HG03469 (cell line): ENCODE results near the gene CRADD.
"Not testable (repeated sequence)": the region's sequence is repeated elsewhere in the genome, so short reads cannot be mapped to it uniquely, and the experiment has no call there.

Source experiments
- ATAC-seq: cut with Tn5 transposase; IDR thresholded peaks from one replicate; pipeline ENCODE4 v1.9.1; 2021; ENCODE audit warnings: mild to moderate bottlenecking, moderate library complexity, moderate number of reproducible peaks; ENCODE audit not compliant: unreplicated experiment

Gene CRADD

DNA sequence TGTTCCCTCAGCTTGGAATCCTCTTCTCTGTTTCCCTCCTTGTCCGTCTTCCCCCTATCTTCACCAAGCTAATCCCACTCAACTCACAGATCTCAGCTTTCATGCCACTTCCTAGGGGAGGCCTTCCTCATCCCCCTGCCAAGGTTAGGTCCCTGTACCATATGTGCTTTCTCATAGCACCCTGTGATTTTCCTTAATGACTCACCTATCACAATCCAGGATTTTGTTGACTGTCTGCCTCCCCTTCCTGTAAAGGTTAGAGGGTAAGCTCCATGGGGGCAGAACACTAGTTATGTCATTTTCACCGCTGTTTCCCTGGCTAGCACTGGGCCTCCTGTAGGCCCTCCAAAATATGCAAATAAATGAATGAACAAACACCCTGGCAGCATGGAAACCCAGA is 57.6 kb downstream of the CRADD start:
- ATAC-seq: no peak

DNA sequence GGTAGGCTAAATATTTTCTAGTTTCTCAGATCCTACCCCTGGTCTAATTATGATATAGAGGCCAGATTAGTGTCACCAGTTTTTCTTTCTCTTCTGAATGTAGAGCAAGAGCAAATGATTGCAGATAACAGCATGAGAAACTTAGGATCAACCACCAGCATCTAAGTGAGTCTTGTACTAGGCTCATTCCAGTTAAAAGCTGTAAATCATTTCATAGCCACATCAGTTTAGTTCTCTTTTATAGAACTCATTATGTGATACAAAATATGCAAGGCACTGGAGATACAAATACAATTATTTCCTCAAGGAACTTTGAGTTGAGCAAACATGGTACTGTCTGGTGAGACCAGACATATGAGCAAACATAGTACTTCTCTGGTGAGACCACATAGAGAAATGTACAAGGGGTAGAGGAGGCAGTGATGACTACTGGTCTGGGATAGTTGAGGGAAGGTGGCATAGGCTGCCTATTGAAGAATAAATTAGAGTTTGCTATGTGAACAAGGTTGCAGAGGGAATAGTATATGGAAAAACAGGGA is 59.5 kb downstream of the CRADD start:
- no peak for ATAC-seq

DNA sequence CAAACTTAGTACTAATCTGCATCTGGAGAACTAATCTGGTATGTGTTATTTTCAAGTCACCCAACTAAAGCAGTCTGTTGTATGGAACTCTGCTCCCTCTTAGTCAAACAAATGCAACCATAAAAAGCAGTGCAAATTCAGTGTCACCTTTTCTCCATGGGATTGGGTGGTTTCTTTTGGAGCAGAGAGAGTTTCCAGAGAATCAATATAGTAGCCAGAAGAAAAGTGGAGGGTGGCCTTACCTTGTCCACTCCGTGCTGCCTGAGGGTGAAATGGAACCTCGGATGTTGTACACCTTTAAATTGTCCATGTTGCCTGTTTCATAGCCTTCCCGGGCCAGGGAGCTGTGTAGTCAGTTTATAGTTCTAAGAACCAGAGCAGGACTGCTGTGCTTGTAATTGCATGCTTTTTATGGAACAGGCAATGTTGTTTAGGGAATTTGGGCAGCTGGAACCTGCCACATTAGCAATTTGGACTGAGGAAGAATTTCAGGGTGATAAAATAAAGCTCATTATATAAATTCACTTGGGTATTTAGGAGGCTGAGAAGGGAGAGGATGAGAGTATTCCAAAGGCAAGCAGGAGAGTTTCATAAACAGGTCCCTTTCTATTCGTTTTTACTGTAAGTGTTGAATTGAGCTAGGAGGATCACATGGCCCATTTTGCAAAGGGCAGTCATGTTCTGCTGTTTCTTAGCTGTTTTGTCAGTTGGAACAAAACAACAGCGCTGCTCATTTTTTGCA is 60.5 kb downstream of the CRADD start:
- no peak for ATAC-seq

DNA sequence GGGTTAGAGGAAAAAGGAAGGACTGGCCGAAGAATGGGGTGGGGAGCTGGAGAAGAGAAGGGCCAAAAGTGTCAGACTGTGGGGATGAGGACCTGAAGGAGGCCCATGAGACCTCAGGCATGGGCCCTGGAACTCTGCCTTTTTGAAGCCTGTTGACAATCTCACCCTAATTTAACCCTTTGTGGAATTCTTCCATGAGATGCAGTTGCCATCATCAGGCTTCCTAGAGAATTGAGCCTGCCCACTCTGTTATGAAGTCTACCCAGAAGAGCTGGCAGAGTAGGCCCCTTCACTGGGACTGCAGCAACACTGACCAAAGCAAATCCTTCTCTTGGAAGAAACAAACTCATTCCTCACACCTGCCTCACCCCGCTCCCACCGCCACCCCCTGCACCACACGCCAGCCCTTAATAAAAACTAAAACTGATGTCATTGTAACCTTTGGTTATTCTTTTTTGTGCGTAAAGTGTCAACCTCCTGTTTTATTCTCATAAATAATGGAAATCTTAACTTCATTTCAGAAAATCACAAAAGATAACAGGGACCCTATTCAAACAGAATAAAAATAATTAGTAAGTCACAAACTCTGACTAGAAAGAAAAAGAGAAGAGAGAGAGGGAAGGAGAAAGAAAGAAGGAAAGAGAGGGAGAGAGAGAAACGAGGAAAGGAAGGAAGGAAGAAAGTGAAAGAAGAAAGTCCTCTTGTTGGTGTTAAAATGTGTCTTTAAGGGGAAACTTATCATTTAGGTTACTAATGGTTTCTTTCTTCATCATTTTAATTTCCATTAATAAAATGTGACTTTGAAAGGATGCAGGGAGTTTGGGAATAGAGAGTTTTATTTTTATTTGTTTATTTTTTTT is 61.3 kb downstream of the CRADD start:
- no peak for ATAC-seq

DNA sequence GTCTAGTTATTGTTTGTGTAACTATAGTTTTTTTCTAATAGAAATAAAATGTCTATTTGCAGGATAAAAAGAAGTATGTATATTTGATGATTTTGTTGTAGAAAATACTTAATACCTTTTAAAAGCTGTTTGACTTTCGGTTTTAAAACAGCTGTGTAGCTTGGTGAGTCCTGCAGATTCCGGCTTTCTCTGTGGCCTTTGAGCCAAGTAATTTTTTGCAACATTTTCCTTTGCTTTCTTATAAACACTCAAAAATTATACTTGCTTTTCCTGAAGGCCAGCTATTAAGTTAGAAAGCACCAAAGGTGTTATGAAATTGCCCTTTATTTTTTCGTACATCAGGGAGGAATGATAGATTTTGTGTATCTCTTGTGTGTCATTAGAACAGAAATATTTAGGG is 63.6 kb downstream of the CRADD start:
- ATAC-seq: no peak

DNA sequence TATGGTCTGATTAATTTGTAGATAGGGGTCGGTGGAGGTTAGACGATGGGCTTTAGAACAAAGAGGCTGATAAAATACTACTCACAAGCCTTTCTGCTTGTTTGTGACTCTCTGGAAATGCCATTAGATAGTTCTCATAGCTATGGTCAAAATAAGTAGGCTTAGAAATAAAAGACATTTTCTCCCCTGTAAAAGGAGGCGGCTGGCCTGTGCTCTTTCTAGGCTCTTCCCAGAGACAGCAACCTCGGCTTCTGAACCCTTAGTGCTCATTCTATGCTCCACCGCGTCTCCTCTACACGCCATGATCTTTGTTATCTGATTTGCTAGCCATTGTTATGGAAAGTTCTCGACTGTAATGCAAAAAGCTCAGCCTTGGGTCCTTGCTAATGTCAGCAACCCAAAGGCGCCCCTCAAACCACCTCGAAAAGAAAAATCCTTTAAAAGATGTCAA is 64.5 kb downstream of the CRADD start:
- ATAC-seq: no peak

DNA sequence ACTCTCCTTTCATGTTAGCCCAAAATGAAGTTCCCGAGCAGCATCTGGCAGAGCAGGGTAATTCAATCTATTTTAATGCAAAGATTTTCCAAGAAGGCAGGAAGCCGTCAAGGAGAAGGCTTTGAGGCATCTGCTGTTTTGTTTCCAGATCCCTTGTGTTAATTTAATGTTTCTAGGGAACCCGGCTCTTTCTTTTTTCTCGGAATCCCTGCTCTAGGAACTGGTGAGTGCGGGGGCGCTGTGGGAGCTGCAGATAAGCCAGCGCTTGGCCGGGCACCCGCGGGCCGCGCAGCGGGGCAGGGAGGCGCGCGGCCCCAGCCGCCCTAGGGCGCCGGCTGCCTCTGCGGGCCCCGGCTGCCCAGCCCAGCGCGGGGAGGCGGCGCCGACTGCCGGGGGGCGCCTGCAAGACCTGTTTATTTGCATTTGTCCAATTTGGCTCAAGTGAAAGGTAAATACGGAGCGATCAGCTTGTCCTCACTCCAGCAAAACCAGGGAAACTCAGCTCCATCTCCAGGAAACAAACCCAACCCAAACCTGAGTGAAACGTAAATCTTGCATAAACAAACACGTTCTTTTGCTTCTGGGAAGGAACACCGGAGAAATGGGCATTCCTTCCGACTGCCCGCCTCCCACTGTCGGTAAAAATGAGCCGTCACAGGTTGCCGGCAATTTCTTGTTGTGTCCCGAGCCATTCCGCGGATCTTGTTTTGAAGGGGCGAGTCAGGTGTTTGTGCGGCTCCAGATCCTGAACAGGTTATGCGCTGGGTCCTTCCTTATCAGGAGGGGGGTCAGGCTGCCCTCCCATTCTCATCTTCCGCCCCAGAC is 65.1 kb downstream of the CRADD start:
- ATAC-seq: peak; percentile 40

DNA sequence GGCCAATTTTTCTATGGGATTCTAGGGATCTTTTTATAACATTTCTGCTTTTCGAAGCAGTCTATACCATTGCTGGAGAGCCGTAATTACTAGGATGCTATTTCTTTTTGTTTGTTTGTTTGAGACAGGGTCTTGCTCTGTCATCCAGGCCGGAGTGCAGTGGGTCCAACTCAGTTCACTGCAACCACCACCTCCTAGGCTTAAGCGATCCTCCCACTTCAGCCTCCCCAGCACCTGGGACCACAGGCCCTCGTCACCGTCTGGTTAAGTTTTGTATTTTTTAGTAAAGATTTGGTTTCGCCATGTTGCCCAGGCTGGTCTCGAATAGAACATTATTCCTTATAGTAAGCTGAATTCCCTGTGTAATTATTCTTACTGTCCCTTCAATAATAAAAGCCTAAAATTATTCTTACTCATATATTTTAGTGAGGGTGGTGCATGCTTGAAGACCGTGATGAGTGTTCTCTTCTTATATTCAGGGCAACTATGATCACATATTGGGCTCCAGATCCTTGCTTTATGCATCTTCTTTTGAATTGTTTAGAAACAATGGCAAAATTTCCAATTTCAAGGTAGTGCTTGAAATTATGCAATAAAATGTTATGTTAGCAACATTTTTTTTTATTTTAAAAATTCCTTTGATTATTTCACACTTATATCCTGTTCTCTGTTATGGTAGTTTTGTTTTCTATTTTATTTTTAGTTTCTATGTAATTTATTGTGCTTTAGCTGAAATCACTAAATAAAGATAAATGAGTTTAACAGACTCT is 66.2 kb downstream of the CRADD start:
- ATAC-seq: no peak

DNA sequence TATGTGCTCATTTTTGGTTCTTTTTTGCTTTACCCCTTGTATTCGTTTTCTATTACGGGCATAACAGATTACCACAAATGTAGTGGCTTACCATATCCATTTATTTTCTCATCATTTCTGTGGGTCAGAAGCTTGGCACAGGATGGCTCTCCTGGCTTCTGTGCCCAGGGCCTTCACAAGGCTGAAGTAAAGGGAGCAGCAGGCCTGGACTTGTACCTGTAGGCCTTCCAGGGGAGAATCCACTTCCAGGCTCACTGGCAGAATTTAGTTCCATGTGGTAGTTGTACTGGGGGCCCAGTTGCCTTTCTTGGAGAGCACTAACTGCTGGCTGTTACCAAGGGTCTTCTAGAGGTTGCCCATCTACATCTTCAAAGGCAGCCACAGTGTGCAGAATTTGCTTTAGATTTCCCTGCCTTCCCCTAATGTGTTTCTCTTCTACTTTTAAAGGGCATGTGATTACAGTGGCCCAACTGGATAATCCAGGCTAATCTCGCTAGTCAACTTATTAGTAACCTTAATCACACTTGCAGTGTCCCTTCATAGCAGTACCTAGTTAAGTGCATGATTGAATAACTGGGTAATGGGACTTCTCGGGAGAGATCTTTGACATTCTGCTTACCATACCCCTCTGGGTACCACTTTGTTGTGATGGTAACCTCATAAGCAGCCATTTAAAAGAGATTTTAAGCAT is 67.0 kb downstream of the CRADD start:
- ATAC-seq: no peak

DNA sequence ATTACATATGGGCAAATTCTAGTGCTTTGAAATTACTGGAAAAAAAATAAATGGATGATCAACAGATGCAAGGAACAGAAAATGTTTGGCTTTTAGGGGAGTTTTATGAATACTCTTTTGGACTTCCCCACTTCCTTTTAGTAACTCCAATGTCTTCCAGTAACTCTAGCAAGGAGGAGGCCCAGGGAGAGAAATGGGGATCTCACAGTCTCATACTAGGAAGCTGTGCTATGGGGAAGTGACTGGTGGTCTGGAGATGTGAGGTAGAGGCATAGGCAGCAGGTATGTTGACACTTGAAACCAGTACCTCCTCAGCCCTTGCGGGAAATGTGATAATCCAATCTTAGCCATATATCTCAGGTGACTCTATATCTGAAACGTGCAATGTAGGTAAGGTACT is 68.1 kb downstream of the CRADD start:
- ATAC-seq: no peak

DNA sequence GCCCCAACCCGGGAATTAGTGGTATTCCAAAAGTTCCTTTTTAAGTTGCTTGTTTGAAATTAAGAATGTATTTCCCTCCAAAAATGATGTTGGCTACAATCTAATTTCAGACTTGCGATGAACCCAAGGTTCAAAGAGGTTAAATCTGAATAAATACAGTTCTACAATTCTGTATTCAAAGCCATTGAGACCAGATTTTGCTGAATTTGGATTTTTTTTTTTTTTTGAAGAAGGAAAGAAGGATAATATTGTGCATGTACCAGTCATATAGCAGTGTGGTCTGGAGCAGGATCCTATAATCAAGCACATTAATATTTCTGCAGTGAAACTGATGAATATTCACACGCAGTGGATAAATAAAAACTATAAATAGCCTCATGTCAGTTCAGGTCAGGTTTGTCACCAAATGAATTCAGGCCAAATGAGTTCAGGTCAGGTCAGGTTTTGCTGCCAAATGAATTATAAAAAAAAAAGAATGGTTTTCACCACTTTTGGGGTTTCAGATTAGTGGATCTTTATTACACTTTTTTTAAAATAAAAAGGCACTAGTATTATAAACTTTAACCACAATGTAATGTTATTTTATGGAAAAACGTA is 69.5 kb downstream of the CRADD start:
- no peak for ATAC-seq

DNA sequence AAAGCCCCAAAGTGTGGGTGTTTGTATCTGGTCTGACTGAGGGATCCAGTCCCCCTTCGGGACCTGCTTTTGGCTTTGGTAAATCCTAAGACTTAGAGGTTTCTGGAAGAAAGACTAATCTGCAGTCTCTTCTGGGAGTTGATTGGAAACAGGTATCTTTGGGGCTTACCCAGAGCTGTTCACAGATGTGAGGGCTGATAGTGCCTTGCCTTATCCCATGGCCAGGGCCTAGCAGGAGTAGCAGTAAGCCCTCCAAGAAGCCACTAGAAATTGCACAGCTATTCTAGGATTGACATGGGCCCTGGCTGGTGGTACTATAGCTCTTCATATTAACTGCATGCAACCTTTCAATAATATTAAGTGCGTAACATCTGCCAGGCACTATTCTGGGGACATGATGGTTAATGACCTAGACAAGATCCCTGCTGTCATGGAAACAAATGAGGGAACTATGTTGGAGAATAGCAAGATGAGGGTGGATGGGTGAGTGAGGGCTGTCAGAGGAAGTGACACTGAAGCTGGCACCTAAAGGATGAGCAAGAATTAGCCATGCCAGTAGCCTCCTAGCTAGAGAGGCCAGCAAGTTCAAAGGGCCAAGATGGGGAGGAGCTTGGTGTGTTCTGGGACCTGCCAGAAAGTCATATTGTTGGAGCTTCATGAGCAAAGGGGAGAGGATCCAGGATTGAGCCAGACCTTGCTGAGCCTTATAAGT is 71.7 kb downstream of the CRADD start:
- no peak for ATAC-seq

DNA sequence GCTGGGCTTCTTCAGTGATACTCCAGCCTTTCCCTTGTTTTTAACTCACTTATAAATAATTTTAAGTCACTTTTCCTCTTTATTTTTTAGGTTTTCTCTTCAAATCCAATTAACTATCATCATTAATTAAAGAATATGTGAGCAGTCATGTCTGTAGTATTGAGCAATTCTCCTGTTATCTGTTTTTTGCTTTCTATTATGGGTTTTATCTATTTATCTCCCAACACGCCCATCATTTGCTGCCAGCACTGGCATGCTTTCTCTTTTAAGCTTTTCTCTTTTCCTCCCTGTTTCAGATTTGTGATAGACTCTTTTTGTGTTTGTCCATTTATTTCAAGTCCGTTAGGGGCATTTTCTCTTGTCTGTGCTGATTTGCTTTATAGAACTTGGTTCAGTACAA is 72.3 kb downstream of the CRADD start:
- no peak for ATAC-seq

DNA sequence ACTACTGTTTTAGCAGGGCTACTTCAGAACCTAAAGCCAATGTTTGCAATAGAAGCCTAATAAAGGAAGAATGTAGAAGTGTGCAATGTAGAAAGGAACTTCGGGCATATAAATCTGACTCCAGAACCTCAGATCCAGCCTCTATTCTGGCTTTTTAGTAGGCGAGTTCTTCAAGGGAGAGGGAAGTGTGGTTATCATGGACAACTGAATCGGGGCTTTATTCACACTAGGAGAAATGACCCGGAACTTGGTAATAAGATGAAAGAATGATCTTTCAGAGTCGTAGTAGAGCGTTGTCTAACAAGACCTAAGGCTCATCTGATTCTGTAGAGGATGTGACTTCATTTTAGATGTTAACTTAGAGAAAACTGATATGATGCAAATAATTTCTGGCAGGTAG is 72.9 kb downstream of the CRADD start:
- no peak for ATAC-seq

DNA sequence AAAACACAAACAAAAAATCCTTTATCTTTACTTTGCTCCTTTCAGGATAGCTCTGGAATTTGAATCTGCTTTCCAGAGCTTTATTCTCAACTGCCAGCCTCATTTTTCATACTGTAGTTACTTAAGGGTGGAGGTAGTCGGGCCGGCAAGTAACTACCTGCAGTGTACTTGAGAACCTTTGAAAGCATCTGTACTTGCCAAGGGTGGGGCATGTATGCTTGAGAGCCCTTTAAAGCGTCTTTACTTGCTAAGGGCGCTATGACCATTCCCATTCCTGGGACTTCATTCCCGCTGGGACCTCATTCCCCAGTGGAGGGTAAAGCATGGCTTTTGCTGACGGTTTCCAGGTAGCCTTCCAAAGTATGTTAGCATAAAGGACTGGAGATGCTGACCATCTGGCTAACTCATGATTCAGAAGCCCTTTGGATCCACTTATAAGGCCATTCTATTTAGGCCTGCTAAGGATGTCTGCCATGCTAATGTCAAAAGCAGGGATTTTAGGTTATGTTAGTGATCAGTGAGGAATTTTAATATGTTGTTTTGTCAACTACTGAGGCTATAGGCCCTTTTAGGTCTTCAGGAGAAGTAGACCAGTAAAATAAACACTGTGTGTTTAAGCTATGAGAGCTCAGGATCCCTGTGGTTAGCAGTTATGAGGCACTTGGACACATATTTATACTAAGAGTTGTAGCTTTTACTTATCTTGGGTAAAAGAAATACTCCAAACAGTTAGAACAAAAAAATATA is 74.9 kb downstream of the CRADD start:
- no peak for ATAC-seq

DNA sequence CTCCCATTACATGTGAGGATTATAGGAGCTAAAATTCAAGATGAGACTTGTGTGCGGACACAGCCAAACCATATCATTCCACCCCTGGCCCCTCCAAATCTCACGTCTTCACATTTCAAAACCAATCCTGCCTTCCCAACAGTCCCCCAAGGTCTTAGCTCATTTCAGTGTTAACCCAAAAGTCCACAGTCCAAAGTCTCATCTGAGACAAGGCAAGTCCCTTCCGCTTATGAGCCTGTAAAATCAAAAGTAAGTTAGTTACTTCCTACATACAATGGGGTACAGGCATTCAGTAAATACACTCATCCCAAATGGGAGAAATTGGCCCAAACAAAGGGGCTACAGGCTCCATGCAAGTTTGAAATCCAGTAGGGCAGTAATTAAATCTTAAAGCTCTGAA is 76.1 kb downstream of the CRADD start:
- no peak for ATAC-seq

DNA sequence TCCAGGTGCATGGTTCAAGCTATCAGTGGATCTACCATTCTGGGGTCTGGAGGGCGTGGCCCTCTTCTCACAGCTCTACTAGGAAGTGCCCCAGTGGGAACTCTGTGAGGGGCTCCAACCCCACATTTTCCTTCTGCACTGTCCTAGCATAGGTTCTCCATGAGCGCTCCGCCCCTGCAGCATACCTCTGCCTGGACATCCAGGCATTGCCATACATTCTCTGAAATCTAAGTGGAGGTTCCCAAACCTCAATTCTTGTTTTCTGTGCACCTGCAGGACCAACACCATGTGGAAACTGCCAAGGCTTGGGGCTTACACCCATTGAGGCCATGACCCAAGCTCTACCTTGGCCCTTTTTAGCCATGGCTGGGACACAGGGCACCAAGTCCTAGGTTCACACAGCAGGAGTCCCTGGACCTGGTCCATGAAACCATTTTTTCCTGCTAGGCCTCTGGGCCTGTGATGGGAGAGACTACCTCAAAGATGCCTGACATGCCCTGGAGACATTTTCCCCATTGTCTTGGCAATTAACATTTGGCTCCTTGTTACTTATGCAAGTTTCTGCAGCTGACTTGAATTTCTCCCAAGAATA is 76.8 kb downstream of the CRADD start:
- no peak for ATAC-seq

DNA sequence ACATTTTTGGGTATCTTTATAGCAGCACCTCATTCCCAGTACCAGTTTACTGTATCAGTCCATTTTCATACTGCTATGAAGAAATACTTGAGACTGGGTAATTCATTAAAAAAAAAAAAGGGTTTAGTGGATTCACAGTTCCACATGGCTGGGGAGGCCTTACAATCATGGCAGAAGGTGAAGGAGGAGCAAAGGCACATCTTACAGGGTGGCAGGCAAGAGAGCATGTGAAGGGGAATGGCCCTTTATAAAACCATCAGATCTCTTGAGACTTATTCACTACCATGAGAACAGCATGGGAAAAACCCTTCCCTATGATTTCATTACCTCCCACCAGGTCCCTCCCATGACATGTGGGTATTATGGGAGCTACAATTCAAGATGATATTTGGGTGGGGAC is 77.7 kb downstream of the CRADD start:
- ATAC-seq: not testable (repeated sequence)
